ENCODE results near the gene PBXIP1. TPM values are rescaled to one million over a fixed set of nuclear protein-coding genes. Genes with fewer than 3 reads are reported as not detected.

PBXIP1 gene
- total RNA-seq, 4 donors from 2014 or later, result 11.1 to 51.1 (median 29.3) TPM

- Histone ChIP-seq H3K27ac (peak overlapping the region; percentile 96 to 99 (median 98)), H3K4me1 (peaks cover 47 to 76% (median 54%) of the 10 kb centered on the region in 3 donors), H3K27me3 (no peaks in the 10 kb centered on the region), H3K4me3 (peak overlapping the region in 2 of 4 donors; percentile 46 to 79), H3K36me3 (peaks cover 7 to 63% (median 38%) of the 10 kb centered on the region in 3 donors), H3K9me3 (no peaks in the 10 kb centered on the region)
- no peak for DNase-seq
- TF ChIP-seq CTCF (IDR thresholded peaks at IDR 0.05), result no peak
- no peak for TF ChIP-seq POLR2A (IDR thresholded peaks at IDR 0.05)
- 100% methylated on average over 2 of the region's 3 CpGs; no CpG with 5 or more reads in 1 of the 2 donors for WGBS, 2 donors
- intact Hi-C loops (cut with DNase I), result loop anchor here (10.0 kb wide), 1 partner anchor 96 kb away; the partner anchor contains the start of gene EFNA4
These were observed 12.8 kb upstream of the PBXIP1 start for GRCh38 chr1:154968731-154969130.

GRCh38 chr1:154967331-154967950, 11.5 kb upstream of the PBXIP1 start:
- intact Hi-C loops (cut with DNase I), result loop anchor here (10.0 kb wide), 1 partner anchor 97 kb away; the partner anchor contains the start of gene EFNA4
- WGBS, 2 donors, result 44 to 60% methylated on average over 2 of the region's 5 CpGs
- no peak for DNase-seq
- Histone ChIP-seq H3K27ac (peak overlapping the region; percentile 48 to 99 (median 98)), H3K27me3 (no peaks in the 10 kb centered on the region), H3K4me1 (peaks cover 46 to 76% (median 53%) of the 10 kb centered on the region in 3 donors), H3K36me3 (peaks cover 7 to 75% (median 49%) of the 10 kb centered on the region in 3 donors), H3K4me3 (no peak overlapping the region), H3K9me3 (no peaks in the 10 kb centered on the region)
- no peak for TF ChIP-seq POLR2A (IDR thresholded peaks at IDR 0.05)
- TF ChIP-seq CTCF (IDR thresholded peaks at IDR 0.05), result no peak

- H3K27ac ChIP-seq, result peak overlapping the region in 1 of 4 donors; percentile 96
These were observed 10.2 kb upstream of the PBXIP1 start for GRCh38 chr1:154966111-154966510.

GRCh38 chr1:154964359-154964758, 8.5 kb upstream of the PBXIP1 start:
- no peaks in the 10 kb centered on the region for H3K27me3 ChIP-seq
- peaks cover 25 to 67% (median 38%) of the 10 kb centered on the region in 3 donors for H3K4me1 ChIP-seq
- DNase-seq, result no peak
- H3K9me3 ChIP-seq, result no peaks in the 10 kb centered on the region
- H3K4me3 ChIP-seq, result no peak overlapping the region
- H3K27ac ChIP-seq, result no peak overlapping the region
- WGBS, 2 donors, result 82 to 86% methylated on average over 5 to 6 of the region's 6 CpGs
- intact Hi-C loops (cut with DNase I), result loop anchor here (5.0 to 10.0 kb wide), 2 partner anchors 33 to 100 kb away; partner anchors contain the start of gene EFNA4
- TF ChIP-seq CTCF (IDR thresholded peaks at IDR 0.05) (no peak), POLR2A (IDR thresholded peaks at IDR 0.05) (no peak)
- peaks cover 7 to 74% (median 51%) of the 10 kb centered on the region in 3 donors for H3K36me3 ChIP-seq

More at GRCh38 chr1:154966111-154966510, 10.2 kb upstream of the PBXIP1 start:
- Histone ChIP-seq H3K9me3 (no peaks in the 10 kb centered on the region), H3K4me3 (no peak overlapping the region), H3K27me3 (no peaks in the 10 kb centered on the region), H3K36me3 (peaks cover 7 to 75% (median 49%) of the 10 kb centered on the region in 3 donors), H3K4me1 (peaks cover 34 to 68% (median 42%) of the 10 kb centered on the region in 3 donors)
- intact Hi-C loops (cut with DNase I), result loop anchor here (10.0 kb wide), 1 partner anchor 99 kb away; the partner anchor contains the start of gene EFNA4
- no peak for DNase-seq
- WGBS, 2 donors, result 94 to 96% methylated on average over 4 to 6 of the region's 7 CpGs
- TF ChIP-seq POLR2A (IDR thresholded peaks at IDR 0.05) (no peak), CTCF (IDR thresholded peaks at IDR 0.05) (no peak)

- intact Hi-C loops (cut with DNase I), result loop anchor here (5.0 to 10.0 kb wide), 2 partner anchors 34 to 101 kb away; partner anchors contain the start of gene EFNA4
- Histone ChIP-seq H3K4me3 (no peak overlapping the region), H3K36me3 (peaks cover 10 to 74% (median 58%) of the 10 kb centered on the region in 3 donors), H3K9me3 (no peaks in the 10 kb centered on the region), H3K27ac (peak overlapping the region in 3 of 4 donors; percentile 95 to 99 (median 97)), H3K27me3 (no peaks in the 10 kb centered on the region), H3K4me1 (peaks cover 18 to 67% (median 31%) of the 10 kb centered on the region in 3 donors)
- WGBS, 2 donors, result 77 to 78% methylated on average over 7 to 8 of the region's 8 CpGs
- DNase-seq, result no peak
- no peak for TF ChIP-seq POLR2A (IDR thresholded peaks at IDR 0.05)
- TF ChIP-seq CTCF (IDR thresholded peaks at IDR 0.05), result no peak
These were observed 7.7 kb upstream of the PBXIP1 start for GRCh38 chr1:154963643-154964042.
